ENCODE data around the gene RFX5.

DNA sequence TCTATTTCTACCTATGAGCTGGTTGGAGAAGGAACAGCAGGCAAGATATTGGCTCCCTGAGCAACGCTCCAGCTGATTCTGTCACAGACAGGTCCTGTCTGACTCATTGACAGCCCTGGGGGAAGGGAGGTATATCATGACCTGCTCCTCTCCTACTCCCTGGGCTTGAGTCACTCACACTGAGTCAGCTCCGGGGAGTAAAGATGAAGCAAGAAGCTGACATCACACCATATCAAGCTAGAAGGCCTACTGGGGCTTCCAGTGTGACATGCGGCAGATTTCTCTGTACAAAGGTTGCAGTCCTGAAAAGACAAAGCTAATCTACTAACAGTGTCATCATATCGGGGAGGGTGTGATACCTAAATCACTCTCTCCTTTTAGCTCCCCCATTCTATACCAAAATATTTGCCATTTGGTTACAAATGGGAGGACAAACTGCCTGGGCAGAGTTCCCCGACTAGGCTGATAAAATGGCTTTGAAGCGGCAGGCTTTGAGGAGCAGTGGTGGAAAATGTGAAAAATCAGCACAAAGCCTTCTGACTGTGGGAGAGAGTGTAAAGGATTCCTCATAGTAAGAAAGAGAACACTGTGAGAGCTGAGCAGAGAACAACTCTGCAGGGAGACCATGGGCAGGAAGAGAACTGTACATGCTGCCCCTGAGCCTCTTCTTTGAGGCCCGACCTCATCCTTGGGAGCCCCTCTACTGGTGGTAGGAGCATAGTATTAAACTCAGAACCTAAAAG lies 35.3 kb downstream of the RFX5 start:
- TF ChIP-seq, protein P1, sequence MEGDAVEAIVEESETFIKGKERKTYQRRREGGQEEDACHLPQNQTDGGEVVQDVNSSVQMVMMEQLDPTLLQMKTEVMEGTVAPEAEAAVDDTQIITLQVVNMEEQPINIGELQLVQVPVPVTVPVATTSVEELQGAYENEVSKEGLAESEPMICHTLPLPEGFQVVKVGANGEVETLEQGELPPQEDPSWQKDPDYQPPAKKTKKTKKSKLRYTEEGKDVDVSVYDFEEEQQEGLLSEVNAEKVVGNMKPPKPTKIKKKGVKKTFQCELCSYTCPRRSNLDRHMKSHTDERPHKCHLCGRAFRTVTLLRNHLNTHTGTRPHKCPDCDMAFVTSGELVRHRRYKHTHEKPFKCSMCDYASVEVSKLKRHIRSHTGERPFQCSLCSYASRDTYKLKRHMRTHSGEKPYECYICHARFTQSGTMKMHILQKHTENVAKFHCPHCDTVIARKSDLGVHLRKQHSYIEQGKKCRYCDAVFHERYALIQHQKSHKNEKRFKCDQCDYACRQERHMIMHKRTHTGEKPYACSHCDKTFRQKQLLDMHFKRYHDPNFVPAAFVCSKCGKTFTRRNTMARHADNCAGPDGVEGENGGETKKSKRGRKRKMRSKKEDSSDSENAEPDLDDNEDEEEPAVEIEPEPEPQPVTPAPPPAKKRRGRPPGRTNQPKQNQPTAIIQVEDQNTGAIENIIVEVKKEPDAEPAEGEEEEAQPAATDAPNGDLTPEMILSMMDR (IDR thresholded peaks at IDR 0.05 in 2 of 3, conservative IDR thresholded peaks at IDR 0.05 in 1 of 3; ENCODE audit: borderline replicate concordance in 1 of 3, insufficient read depth in 1 of 3, low read depth in 2 of 3, low read length in 2 of 3) = no peak
- TF ChIP-seq EZH2phosphoT487 (IDR thresholded peaks at IDR 0.05; ENCODE audit: borderline replicate concordance) (no peak), EZH2 (IDR thresholded peaks at IDR 0.05) (no peak), POLR2AphosphoS5 (IDR thresholded peaks at IDR 0.05; ENCODE audit: low read depth, low read length) (peak; percentile 74), SIN3A (IDR thresholded peaks at IDR 0.05; ENCODE audit: low read depth) (peak; percentile 100), CBX3 (IDR thresholded peaks at IDR 0.05; ENCODE audit: low read depth) (peak; percentile 95), TCF7L2 (IDR thresholded peaks at IDR 0.05; ENCODE audit: borderline replicate concordance, extremely low read depth, insufficient read depth, insufficient read length) (peak; percentile 47), ZFX (IDR thresholded peaks at IDR 0.05) (no peak; the same call in 1 of the 2 replicates), JUND (IDR thresholded peaks at IDR 0.05) (peak; percentile 99)
- TF ChIP-seq, protein P2, sequence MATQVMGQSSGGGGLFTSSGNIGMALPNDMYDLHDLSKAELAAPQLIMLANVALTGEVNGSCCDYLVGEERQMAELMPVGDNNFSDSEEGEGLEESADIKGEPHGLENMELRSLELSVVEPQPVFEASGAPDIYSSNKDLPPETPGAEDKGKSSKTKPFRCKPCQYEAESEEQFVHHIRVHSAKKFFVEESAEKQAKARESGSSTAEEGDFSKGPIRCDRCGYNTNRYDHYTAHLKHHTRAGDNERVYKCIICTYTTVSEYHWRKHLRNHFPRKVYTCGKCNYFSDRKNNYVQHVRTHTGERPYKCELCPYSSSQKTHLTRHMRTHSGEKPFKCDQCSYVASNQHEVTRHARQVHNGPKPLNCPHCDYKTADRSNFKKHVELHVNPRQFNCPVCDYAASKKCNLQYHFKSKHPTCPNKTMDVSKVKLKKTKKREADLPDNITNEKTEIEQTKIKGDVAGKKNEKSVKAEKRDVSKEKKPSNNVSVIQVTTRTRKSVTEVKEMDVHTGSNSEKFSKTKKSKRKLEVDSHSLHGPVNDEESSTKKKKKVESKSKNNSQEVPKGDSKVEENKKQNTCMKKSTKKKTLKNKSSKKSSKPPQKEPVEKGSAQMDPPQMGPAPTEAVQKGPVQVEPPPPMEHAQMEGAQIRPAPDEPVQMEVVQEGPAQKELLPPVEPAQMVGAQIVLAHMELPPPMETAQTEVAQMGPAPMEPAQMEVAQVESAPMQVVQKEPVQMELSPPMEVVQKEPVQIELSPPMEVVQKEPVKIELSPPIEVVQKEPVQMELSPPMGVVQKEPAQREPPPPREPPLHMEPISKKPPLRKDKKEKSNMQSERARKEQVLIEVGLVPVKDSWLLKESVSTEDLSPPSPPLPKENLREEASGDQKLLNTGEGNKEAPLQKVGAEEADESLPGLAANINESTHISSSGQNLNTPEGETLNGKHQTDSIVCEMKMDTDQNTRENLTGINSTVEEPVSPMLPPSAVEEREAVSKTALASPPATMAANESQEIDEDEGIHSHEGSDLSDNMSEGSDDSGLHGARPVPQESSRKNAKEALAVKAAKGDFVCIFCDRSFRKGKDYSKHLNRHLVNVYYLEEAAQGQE (IDR thresholded peaks at IDR 0.05; ENCODE audit: low read depth) = no peak

Data from HCT116 (cell line).